ENCODE data around the gene ADCY4. TPM values are rescaled to one million over a fixed set of nuclear protein-coding genes. Genes with fewer than 3 reads are reported as not detected.

ADCY4 gene
- total RNA-seq, 1 donor from 2014 or later: 2.3 TPM

DNA sequence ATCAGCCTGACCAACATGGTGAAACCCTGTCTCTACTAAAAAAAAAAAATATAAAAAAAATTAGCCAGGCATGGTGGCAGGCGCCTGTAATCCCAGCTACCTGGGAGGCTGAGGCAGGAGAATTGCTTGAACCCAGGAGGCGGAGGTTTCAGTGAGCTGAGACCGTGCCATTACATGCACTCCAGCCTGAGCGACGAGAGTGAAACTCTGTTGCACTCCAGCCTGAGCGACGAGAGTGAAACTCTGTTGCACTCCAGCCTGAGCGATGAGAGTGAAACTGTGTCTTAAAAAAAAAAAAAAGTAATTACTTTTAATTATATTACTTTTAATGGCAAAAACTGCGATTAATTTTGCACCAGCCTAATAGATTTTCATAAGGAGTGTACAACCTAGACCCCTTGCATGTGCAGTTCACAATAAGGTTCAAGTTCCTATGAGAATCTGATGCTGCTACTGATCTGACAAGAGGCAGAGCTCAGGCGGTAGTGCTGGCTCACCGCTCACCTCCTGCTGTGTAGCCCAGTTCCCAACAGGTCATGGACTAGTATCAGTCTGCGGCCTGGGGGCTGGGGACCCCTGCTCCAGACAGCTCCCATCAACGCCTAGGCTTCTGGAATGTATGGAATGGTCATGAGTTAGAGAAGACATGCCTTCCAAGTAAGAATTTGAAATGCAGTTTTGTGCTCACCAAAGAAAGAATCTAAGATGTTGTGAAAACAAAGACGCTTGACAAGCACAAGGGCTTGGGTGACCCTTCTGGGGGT lies 13.5 kb downstream of the ADCY4 start:
- ATAC-seq (ENCODE audit: low read depth): no peak
- POLR2A ChIA-PET: no interaction called here

GRCh38 chr14:24317141-24317928 lies 17.5 kb downstream of the ADCY4 start:
- no peaks in the 10 kb centered on the region for H3K36me3 Mint-ChIP-seq (ENCODE audit: low read depth)
- ChIA-PET POLR2A (interaction anchor here (1.2 to 1.3 kb wide), 2 partner anchors 9 to 10 kb away, joined by 3 read pairs; partner anchors contain the start of gene CIDEB), CTCF (interaction anchor here (1.3 to 1.5 kb wide), 2 partner anchors 9 to 16 kb away, joined by 5 read pairs; partner anchors contain the start of gene CIDEB)
- no peaks in the 10 kb centered on the region for H3K9me3 Mint-ChIP-seq
- no peak overlapping the region for H3K27ac Mint-ChIP-seq
- intact Hi-C loops (cut with micrococcal nuclease): no loop called here
- DNase-seq (no peak), ATAC-seq (ENCODE audit: low read depth) (no peak)
- TF ChIP-seq CTCF (IDR thresholded peaks at IDR 0.05): no peak
- no peak overlapping the region for H3K4me3 Mint-ChIP-seq
- peaks cover 25% of the 10 kb centered on the region for H3K4me1 Mint-ChIP-seq
- peaks cover 6% of the 10 kb centered on the region for H3K27me3 Mint-ChIP-seq

More for the DNA sequence above, 13.5 kb downstream of the ADCY4 start:
- no peak for DNase-seq
- TF ChIP-seq CTCF (IDR thresholded peaks at IDR 0.05): no peak
- Mint-ChIP-seq H3K36me3 (ENCODE audit: low read depth) (no peaks in the 10 kb centered on the region), H3K4me3 (no peak overlapping the region), H3K27ac (no peak overlapping the region), H3K27me3 (peaks cover 6% of the 10 kb centered on the region), H3K9me3 (no peaks in the 10 kb centered on the region), H3K4me1 (no peaks in the 10 kb centered on the region)
- CTCF ChIA-PET: interaction anchor here (4.2 kb wide), 1 partner anchor 13 kb away, joined by 19 read pairs; the partner anchor contains the start of gene CIDEB
- intact Hi-C loops (cut with micrococcal nuclease): no loop called here

- no peaks in the 10 kb centered on the region for H3K9me3 Mint-ChIP-seq
- peaks cover 32% of the 10 kb centered on the region for H3K4me1 Mint-ChIP-seq
- DNase-seq: no peak
Measured at GRCh38 chr14:24316597-24316950, 18.3 kb downstream of the ADCY4 start.

GRCh38 chr14:24315807-24316596 lies 18.9 kb downstream of the ADCY4 start:
- POLR2A ChIA-PET: no interaction called here
- intact Hi-C loops (cut with micrococcal nuclease): no loop called here
- no peaks in the 10 kb centered on the region for H3K36me3 Mint-ChIP-seq (ENCODE audit: low read depth)
- CTCF ChIA-PET: interaction anchor here (0.8 kb wide), 1 partner anchor 97 kb away, joined by 3 read pairs; no protein-coding TSS in a partner anchor
- peaks cover 6% of the 10 kb centered on the region for H3K27me3 Mint-ChIP-seq
- H3K9me3 Mint-ChIP-seq: no peaks in the 10 kb centered on the region
- ATAC-seq (ENCODE audit: low read depth): no peak
- no peak for TF ChIP-seq CTCF (IDR thresholded peaks at IDR 0.05)
- peaks cover 36% of the 10 kb centered on the region for H3K4me1 Mint-ChIP-seq
- no peak overlapping the region for H3K4me3 Mint-ChIP-seq
- no peak for DNase-seq
- H3K27ac Mint-ChIP-seq: no peak overlapping the region

More at GRCh38 chr14:24316597-24316950, 18.3 kb downstream of the ADCY4 start:
- Mint-ChIP-seq H3K36me3 (ENCODE audit: low read depth) (no peaks in the 10 kb centered on the region), H3K27me3 (peaks cover 6% of the 10 kb centered on the region), H3K27ac (no peak overlapping the region), H3K4me3 (no peak overlapping the region)
- ChIA-PET POLR2A (no interaction called here), CTCF (interaction anchor here (0.8 kb wide), 1 partner anchor 97 kb away, joined by 3 read pairs; no protein-coding TSS in a partner anchor)
- intact Hi-C loops (cut with micrococcal nuclease): no loop called here
- TF ChIP-seq CTCF (IDR thresholded peaks at IDR 0.05): no peak
- ATAC-seq (ENCODE audit: low read depth): no peak
